ENCODE results near the gene C18orf32.

The C18orf32 gene

GRCh38 chr18:49472459-49472858 is 14.6 kb downstream of the C18orf32 start:
- no peak overlapping the region for H3K4me3 ChIP-seq (ENCODE audit: low read length)
- H3K36me3 ChIP-seq (replicated peaks; ENCODE audit: low read depth, low read length) = peaks cover 5% of the 10 kb centered on the region
- no peak overlapping the region for H3K9ac ChIP-seq (ENCODE audit: low read length)
- TF ChIP-seq EZH2phosphoT487 (IDR thresholded peaks at IDR 0.05; ENCODE audit: low read depth) (no peak), CTCF (IDR thresholded peaks at IDR 0.05; ENCODE audit: low read depth, low read length) (no peak)
- H3K4me1 ChIP-seq (ENCODE audit: low read length) = peaks cover 12% of the 10 kb centered on the region
- no peak overlapping the region for H2AFZ ChIP-seq (ENCODE audit: low read depth, low read length)
- no peaks in the 10 kb centered on the region for H3K9me3 ChIP-seq (ENCODE audit: insufficient read depth, low read length)
- H3K27ac ChIP-seq (ENCODE audit: low read length) = no peak overlapping the region
- H3K79me2 ChIP-seq (ENCODE audit: low read length) = no peaks in the 10 kb centered on the region
- H3K4me2 ChIP-seq (ENCODE audit: low read length) = no peak overlapping the region
- no peaks in the 10 kb centered on the region for H4K20me1 ChIP-seq (ENCODE audit: insufficient read depth, low read length)
- 0 out of 2 replicates have a peak, but pooled peaks cover 7% of the 10 kb centered on the region for H3K27me3 ChIP-seq (ENCODE audit: low read depth, low read length)

GRCh38 chr18:49471532-49471931 is 15.5 kb downstream of the C18orf32 start:
- Histone ChIP-seq H3K27ac (ENCODE audit: low read length) (no peak overlapping the region), H3K4me2 (ENCODE audit: low read length) (no peak overlapping the region), H3K36me3 (replicated peaks; ENCODE audit: low read depth, low read length) (no peaks in the 10 kb centered on the region), H3K79me2 (ENCODE audit: low read length) (no peaks in the 10 kb centered on the region), H3K4me1 (ENCODE audit: low read length) (peaks cover 3% of the 10 kb centered on the region), H4K20me1 (ENCODE audit: insufficient read depth, low read length) (no peaks in the 10 kb centered on the region), H3K9me3 (ENCODE audit: insufficient read depth, low read length) (no peaks in the 10 kb centered on the region), H3K9ac (ENCODE audit: low read length) (no peak overlapping the region), H3K27me3 (ENCODE audit: low read depth, low read length) (0 out of 2 replicates have a peak, but pooled peaks cover 7% of the 10 kb centered on the region), H3K4me3 (ENCODE audit: low read length) (no peak overlapping the region), H2AFZ (ENCODE audit: low read depth, low read length) (no peak overlapping the region)
- TF ChIP-seq CTCF (IDR thresholded peaks at IDR 0.05; ENCODE audit: low read depth, low read length) = no peak
- no peak for TF ChIP-seq EZH2phosphoT487 (IDR thresholded peaks at IDR 0.05; ENCODE audit: low read depth)

- H3K27me3 ChIP-seq (ENCODE audit: low read depth, low read length) = 0 out of 2 replicates have a peak, but pooled peaks cover 7% of the 10 kb centered on the region
- H3K9me3 ChIP-seq (ENCODE audit: insufficient read depth, low read length) = no peaks in the 10 kb centered on the region
- no peak overlapping the region for H2AFZ ChIP-seq (ENCODE audit: low read depth, low read length)
- H3K27ac ChIP-seq (ENCODE audit: low read length) = no peak overlapping the region
- no peaks in the 10 kb centered on the region for H3K36me3 ChIP-seq (replicated peaks; ENCODE audit: low read depth, low read length)
- 0 out of 2 replicates have a peak, but pooled peaks cover 3% of the 10 kb centered on the region for H3K4me1 ChIP-seq (ENCODE audit: low read length)
- no peaks in the 10 kb centered on the region for H4K20me1 ChIP-seq (ENCODE audit: insufficient read depth, low read length)
- no peak for TF ChIP-seq EZH2phosphoT487 (IDR thresholded peaks at IDR 0.05; ENCODE audit: low read depth)
- no peak for TF ChIP-seq CTCF (IDR thresholded peaks at IDR 0.05; ENCODE audit: low read depth, low read length)
- no peak overlapping the region for H3K4me2 ChIP-seq (ENCODE audit: low read length)
- no peak overlapping the region for H3K4me3 ChIP-seq (ENCODE audit: low read length)
- no peak overlapping the region for H3K9ac ChIP-seq (ENCODE audit: low read length)
- no peaks in the 10 kb centered on the region for H3K79me2 ChIP-seq (ENCODE audit: low read length)
Measured at GRCh38 chr18:49467599-49467998, 19.4 kb downstream of the C18orf32 start.

GRCh38 chr18:49467019-49467563 is 19.9 kb downstream of the C18orf32 start:
- no peak overlapping the region for H2AFZ ChIP-seq (ENCODE audit: low read depth, low read length)
- H3K27ac ChIP-seq (ENCODE audit: low read length) = no peak overlapping the region
- H3K9me3 ChIP-seq (ENCODE audit: insufficient read depth, low read length) = no peaks in the 10 kb centered on the region
- no peak for TF ChIP-seq CTCF (IDR thresholded peaks at IDR 0.05; ENCODE audit: low read depth, low read length)
- TF ChIP-seq EZH2phosphoT487 (IDR thresholded peaks at IDR 0.05; ENCODE audit: low read depth) = no peak
- H3K36me3 ChIP-seq (replicated peaks; ENCODE audit: low read depth, low read length) = no peaks in the 10 kb centered on the region
- no peak overlapping the region for H3K9ac ChIP-seq (ENCODE audit: low read length)
- 0 out of 2 replicates have a peak, but pooled peaks cover 3% of the 10 kb centered on the region for H3K4me1 ChIP-seq (ENCODE audit: low read length)
- H3K79me2 ChIP-seq (ENCODE audit: low read length) = no peaks in the 10 kb centered on the region
- no peaks in the 10 kb centered on the region for H4K20me1 ChIP-seq (ENCODE audit: insufficient read depth, low read length)
- 0 out of 2 replicates have a peak, but pooled peaks cover 7% of the 10 kb centered on the region for H3K27me3 ChIP-seq (ENCODE audit: low read depth, low read length)
- H3K4me2 ChIP-seq (ENCODE audit: low read length) = no peak overlapping the region
- H3K4me3 ChIP-seq (ENCODE audit: low read length) = no peak overlapping the region
